ENCODE measurements around the gene COL1A2.

The COL1A2 gene

GRCh38 chr7:94386416-94386815 is 8.3 kb upstream of the COL1A2 start:
- DNase-seq, result no peak

GRCh38 chr7:94388540-94388939 is 6.2 kb upstream of the COL1A2 start:
- DNase-seq, result no peak

GRCh38 chr7:94389381-94389780 is 5.3 kb upstream of the COL1A2 start:
- no peak for DNase-seq

DNA sequence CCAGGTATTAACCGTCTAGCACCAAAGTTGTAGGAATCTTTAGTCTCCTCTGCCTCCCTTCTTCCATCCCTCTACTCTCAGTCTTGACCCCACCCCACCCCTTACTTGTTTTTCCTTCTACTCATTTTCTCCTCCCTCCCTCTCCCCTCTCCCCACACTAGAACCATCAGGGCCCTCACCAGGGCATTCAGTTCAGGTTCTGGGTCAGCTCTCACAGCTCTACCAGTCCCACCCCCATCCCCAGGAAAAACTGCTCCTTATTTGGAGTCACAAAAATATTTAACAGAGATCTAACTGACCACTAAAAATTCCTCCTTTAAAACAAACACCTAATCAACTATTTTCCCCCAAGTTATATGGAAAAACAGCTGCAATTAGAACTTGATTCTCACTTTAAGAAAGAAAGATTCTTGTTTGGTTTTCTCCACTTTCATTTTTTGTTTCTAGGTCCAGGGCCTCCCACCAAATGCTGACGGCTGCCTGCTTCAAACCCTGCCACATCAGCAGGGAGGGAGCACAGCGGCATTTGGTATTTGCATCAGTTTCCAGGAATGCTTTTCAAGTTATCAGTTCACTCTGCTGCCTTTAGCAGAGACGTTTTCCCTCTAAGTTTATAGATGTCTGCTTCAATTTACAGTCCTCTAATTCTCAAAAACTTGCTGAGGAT is 2.8 kb upstream of the COL1A2 start:
- no peak for DNase-seq

DNA sequence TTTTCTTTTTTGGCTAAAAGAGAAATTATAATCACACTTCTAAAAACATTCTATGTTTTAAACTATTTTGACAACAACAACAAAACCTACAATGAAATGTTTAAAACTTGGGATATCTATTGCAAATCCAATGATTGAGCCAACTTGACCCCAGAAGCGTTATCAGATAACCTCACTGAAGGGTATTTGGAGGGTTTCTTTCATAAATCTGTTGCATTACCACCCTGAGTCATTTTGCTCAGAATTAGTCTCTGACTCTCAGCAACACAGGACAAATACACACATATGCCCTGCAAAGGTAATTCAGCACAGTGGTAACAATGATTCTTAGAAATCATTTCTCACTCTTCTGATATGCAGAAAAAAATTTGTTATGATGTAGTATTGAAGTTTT is 2.3 kb upstream of the COL1A2 start:
- DNase-seq, result no peak

GRCh38 chr7:94393246-94394108 is 1.2 kb upstream of the COL1A2 start:
- DNase-seq, result no peak

GRCh38 chr7:94394109-94394436 is 622 bp upstream of the COL1A2 start:
- no peak for DNase-seq

GRCh38 chr7:94395141-94396036 is 694 bp downstream of the COL1A2 start:
- DNase-seq, result peak; percentile 89

GRCh38 chr7:94396037-94396431 is 1.3 kb downstream of the COL1A2 start:
- no peak for DNase-seq

GRCh38 chr7:94396596-94396995 is 1.9 kb downstream of the COL1A2 start:
- DNase-seq, result no peak

DNA sequence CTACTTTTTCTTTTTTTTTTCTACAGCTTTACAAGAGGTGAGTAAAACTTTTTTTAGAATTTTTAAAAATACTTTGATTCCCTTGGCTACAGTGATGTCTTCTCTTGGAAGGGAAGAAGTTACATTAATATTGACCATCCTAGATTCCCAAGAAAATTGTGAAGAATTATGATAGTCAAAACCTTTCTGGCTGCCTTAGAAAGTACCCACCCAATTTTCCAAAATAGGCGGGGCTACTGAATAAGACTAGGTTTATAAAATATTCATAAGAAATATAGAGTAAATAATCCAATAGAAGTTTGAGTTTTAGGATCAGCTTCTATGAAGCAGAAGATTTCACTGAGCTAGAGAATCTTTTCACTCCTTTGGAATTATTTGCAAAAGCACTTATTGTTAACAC is 3.0 kb downstream of the COL1A2 start:
- DNase-seq, result no peak

GRCh38 chr7:94398841-94399240 is 4.1 kb downstream of the COL1A2 start:
- no peak for DNase-seq

DNA sequence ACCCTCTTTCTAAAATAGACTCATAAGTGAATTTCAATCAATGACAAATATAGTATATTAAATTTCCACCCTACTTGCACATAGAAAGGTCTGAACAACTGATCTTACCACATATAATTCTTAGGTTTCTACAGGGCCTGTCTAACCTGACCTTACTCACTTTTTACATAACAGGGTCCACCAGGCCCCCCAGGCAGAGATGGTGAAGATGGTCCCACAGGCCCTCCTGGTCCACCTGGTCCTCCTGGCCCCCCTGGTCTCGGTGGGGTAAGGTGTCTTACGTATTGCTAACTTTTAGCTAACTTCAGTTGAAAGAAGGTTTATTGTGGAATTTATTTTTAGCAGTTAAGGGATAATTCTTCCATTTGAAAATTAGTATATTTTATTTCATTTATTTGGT is 5.3 kb downstream of the COL1A2 start:
- no peak for DNase-seq

DNA sequence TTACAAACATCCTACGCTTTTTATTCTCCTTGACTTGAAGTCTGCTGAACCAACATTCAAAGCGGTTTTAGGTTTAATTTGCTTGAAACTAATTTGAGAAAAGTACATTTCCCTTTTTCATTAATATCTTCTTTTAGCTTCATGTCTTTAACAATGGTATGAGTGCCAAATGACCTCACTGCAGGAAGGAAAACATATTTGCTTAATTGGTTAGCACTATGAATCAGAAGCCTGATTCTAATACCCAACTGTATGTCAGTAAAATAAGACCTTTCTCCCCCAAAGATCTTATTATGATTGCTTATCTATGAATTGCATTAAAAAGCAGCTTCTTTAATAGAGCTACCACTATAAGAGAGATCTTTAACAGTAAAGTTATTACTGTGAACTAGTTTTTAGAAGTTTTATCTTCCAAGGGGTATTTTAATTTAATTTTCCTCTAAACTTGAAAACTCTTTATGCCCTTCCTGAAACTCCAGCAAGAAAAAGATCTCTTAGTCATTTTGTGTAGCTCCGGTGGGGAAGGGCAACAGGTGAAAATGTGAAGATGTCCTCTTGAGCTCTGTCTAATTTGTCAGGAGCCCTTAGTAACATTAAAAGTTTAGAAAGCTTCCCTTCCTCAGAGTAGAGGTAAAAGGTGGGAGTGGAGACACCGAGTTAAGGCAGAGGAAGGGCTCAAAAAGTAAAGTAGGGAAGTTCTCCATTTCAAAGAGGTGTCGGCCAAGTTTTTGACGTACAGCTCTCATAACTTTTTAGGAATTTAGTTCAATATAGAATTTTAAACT is 6.1 kb downstream of the COL1A2 start:
- no peak for DNase-seq

GRCh38 chr7:94401428-94401814 is 6.7 kb downstream of the COL1A2 start:
- DNase-seq, result no peak

GRCh38 chr7:94403546-94403945 is 8.9 kb downstream of the COL1A2 start:
- no peak for DNase-seq

GRCh38 chr7:94405506-94405905 is 10.8 kb downstream of the COL1A2 start:
- no peak for DNase-seq

GRCh38 chr7:94406696-94407095 is 12.0 kb downstream of the COL1A2 start:
- DNase-seq, result no peak

- DNase-seq, result no peak
Observed at GRCh38 chr7:94409200-94409948, 14.7 kb downstream of the COL1A2 start.

DNA sequence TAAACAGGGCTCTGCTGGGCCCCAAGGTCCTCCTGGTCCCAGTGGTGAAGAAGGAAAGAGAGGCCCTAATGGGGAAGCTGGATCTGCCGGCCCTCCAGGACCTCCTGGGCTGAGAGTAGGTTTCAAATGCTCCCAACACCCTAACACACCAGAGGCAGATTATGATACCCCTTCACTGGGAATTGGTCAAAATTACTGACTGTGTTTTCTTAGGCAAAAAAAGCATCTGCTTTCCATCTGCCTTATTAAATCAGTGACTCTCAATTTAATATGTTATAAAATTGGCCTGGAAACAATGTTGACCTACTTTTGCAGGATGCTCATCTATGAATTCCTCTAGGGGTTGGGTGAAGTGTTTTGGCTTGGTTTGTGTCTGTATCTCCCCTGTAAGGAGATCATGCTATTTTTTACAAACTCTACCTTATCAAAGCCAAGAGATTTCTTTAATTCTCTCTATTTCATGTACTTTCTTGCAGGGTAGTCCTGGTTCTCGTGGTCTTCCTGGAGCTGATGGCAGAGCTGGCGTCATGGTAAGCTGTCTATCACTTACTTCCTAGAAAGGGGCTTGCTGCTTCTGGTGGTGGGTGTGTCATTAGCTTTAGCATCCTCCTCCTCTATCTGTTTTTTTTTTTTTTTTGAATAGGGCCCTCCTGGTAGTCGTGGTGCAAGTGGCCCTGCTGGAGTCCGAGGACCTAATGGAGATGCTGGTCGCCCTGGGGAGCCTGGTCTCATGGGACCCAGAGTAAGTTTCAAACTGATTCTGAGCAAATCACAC is 15.9 kb downstream of the COL1A2 start:
- DNase-seq, result no peak

GRCh38 chr7:94411188-94411466 is 16.4 kb downstream of the COL1A2 start:
- no peak for DNase-seq
